CD14-positive monocyte (primary cell): ENCODE data around the gene CDK3. TPM values are rescaled to one million over a fixed set of nuclear protein-coding genes. Genes with fewer than 3 reads are reported as not detected.

Experiments used
- DNase-seq, 3 donors: peaks; one replicate each; pipeline ENCODE4 v3.0.0-alpha.2; 2011 to 2022
- H2AFZ ChIP-seq: 2 replicates; pipeline ENCODE4 v1.6.0; 2012; ENCODE audit warnings: mild to moderate bottlenecking, low read depth, low read length, inconsistent platforms; ENCODE audit not compliant: insufficient read depth, poor library complexity, severe bottlenecking
- H3K27ac ChIP-seq, 2 donors: 1 replicate in 1 of 2; 2 replicates in 1 of 2; pipeline ENCODE4 v1.5.1; 2012 to 2013; ENCODE audit warnings: low read length in 2 of 2, control low read depth in 1 of 2, inconsistent platforms in 1 of 2, low read depth in 1 of 2, mild to moderate bottlenecking in 1 of 2
- H3K27me3 ChIP-seq, 2 donors: one replicate each; pipeline versions ENCODE4 v1.6.0 to v1.6.1; 2011 to 2013; ENCODE audit warnings: low read length in 2 of 2; ENCODE audit not compliant: control insufficient read depth in 2 of 2, insufficient read depth in 2 of 2
- H3K36me3 ChIP-seq, 2 donors: replicated peaks in 1 of 2; 1 replicate in 1 of 2; 2 replicates in 1 of 2; pipeline versions ENCODE4 v1.5.1 to v1.6.1; 2012 to 2013; ENCODE audit warnings: low read length in 2 of 2, control low read depth in 1 of 2, inconsistent platforms in 1 of 2, mild to moderate bottlenecking in 1 of 2; ENCODE audit not compliant: insufficient read depth in 2 of 2, control insufficient read depth in 1 of 2
- H3K4me1 ChIP-seq, 2 donors: 1 replicate in 1 of 2; 2 replicates in 1 of 2; pipeline versions ENCODE4 v1.5.1 to v1.6.1; 2012 to 2013; ENCODE audit warnings: low read length in 2 of 2, control low read depth in 1 of 2, inconsistent platforms in 1 of 2, mild to moderate bottlenecking in 1 of 2, moderate library complexity in 1 of 2; ENCODE audit not compliant: insufficient read depth in 2 of 2, control insufficient read depth in 1 of 2
- H3K4me2 ChIP-seq: replicated peaks from 2 replicates; pipeline ENCODE3; 2012; ENCODE audit warnings: low read length, moderate library complexity, mild to moderate bottlenecking; ENCODE audit not compliant: poor library complexity, severe bottlenecking; ENCODE audit errors: extremely low read depth
- H3K4me3 ChIP-seq, 3 experiments: fragments of 200-600 bp in 1 of 3; sonication (generic) in 1 of 3; replicated peaks in 1 of 3; 1 replicate in 2 of 3; 2 replicates in 1 of 3; pipeline ENCODE4 v1.5.1; 2011 to 2013; ENCODE audit warnings: low read length in 3 of 3, mild to moderate bottlenecking in 3 of 3, control low read depth in 2 of 3, low read depth in 2 of 3, inconsistent platforms in 1 of 3, moderate library complexity in 1 of 3
- H3K79me2 ChIP-seq: 2 replicates; pipeline ENCODE4 v1.6.0; 2012; ENCODE audit warnings: mild to moderate bottlenecking, control low read depth, inconsistent platforms, low read length, moderate library complexity; ENCODE audit not compliant: insufficient read depth
- H3K9ac ChIP-seq: 2 replicates; pipeline ENCODE4 v1.6.0; 2017; ENCODE audit warnings: low read length, mild to moderate bottlenecking; ENCODE audit not compliant: insufficient read depth, poor library complexity, severe bottlenecking
- H3K9me3 ChIP-seq, 2 donors: replicated peaks in 1 of 2; 1 replicate in 1 of 2; 2 replicates in 1 of 2; pipeline versions ENCODE4 v1.5.1 to v1.6.1; 2012 to 2013; ENCODE audit warnings: low read length in 2 of 2, control low read depth in 1 of 2; ENCODE audit not compliant: control insufficient read depth in 1 of 2, insufficient read depth in 1 of 2
- H4K20me1 ChIP-seq: 2 replicates; pipeline ENCODE4 v1.6.0; 2012; ENCODE audit warnings: mild to moderate bottlenecking, low read length, control low read depth, moderate library complexity; ENCODE audit not compliant: insufficient read depth
- H3K27ac Mint-ChIP-seq, 7 donors: one replicate each; pipeline ENCODE4 v1.8.0; 2020; ENCODE audit warnings: mild to moderate bottlenecking in 7 of 7, mixed read lengths in 7 of 7, moderate library complexity in 6 of 7, inconsistent platforms in 2 of 7
- H3K27me3 Mint-ChIP-seq, 3 donors: one replicate each; pipeline ENCODE4 v1.8.0; 2021 to 2022; ENCODE audit warnings: low read depth in 3 of 3, mild to moderate bottlenecking in 3 of 3, mixed read lengths in 3 of 3, moderate library complexity in 3 of 3, inconsistent platforms in 1 of 3
- H3K36me3 Mint-ChIP-seq, 2 donors: one replicate each; pipeline ENCODE4 v1.8.0; 2020; ENCODE audit warnings: mixed read lengths in 2 of 2, inconsistent platforms in 1 of 2, mild to moderate bottlenecking in 1 of 2
- H3K4me1 Mint-ChIP-seq: one replicate; pipeline ENCODE4 v1.8.0; 2020; ENCODE audit warnings: mild to moderate bottlenecking, mixed read lengths
- H3K4me3 Mint-ChIP-seq, 2 donors: one replicate each; pipeline ENCODE4 v1.8.0; 2020; ENCODE audit warnings: mild to moderate bottlenecking in 2 of 2, mixed read lengths in 2 of 2, moderate library complexity in 1 of 2
- H3K9me3 Mint-ChIP-seq, 7 donors: one replicate each; pipeline ENCODE4 v1.8.0; 2020 to 2022; ENCODE audit warnings: mixed read lengths in 7 of 7, mild to moderate bottlenecking in 6 of 7, moderate library complexity in 6 of 7, inconsistent platforms in 2 of 7
- WGBS: methylation state at CpG from one replicate; pipeline ENCODE4 v1.1.5; 2013; ENCODE audit warnings: missing lambda C conversion rate; ENCODE audit not compliant: insufficient coverage; 5-methylcytosine and 5-hydroxymethylcytosine counted together
- intact Hi-C, 2 donors: fragments of 100-400 bp; cut with micrococcal nuclease; formaldehyde crosslinking; loops; one replicate each; pipeline versions ENCODE4 v1.15.0 to v1.15.1; 2023
- polyA plus RNA-seq, 3 donors: library from polyadenylated mRNA; depleted of rRNA in 1 of 3; unstranded in 2 of 3; stranded (reverse) in 1 of 3; fragments of 300-500 nt in 2 of 3; fragments of >200 nt in 1 of 3; fragmentation: Illumina TruSeq in 2 of 3; gene quantifications; 1 replicate in 2 of 3; 2 replicates in 1 of 3; pipeline ENCODE4 v1.2.3, GENCODE V29; 2012 to 2021
- TF ChIP-seq, protein P1 (sequence below): fragments of 200-600 bp; IDR thresholded peaks from one replicate; pipeline ENCODE4 v1.8.0; 2022; ENCODE audit warnings: antibody characterized with exemption, mild to moderate bottlenecking

The CDK3 gene
- polyA plus RNA-seq, 3 donors: 25.5 TPM; not detected in 2

DNA sequence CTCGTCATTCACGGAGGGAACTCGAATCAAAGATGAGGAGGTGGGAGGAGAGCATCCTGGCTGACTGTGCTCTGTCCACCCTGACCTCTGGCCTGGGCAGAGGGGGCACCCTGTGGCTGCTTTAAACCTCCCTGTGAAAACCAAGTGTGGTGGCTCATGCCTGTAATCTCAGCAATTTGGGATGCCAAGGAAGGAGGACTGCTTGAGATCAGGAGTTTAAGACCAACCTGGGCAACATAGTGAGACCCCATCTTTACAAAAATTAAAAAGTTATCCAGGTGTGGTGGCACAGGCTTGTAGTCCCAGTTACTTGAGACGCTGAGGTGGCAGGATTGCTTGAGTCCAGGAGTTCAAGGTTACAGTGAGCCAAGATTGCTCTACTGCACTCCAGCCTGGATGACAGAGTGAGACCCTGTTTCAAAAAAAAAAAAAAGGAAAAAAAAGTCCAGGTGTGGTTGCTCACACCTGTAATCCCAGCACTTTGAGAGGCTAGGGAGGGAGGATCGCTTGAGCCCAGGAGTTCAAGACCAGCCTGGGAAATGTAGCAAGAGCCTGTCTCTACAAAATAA, 5.8 kb upstream of the CDK3 start:
- intact Hi-C loops: no loop called here
- no peak overlapping the region for H3K27ac ChIP-seq
- H3K9ac ChIP-seq: no peak overlapping the region
- no peak overlapping the region for H3K4me3 ChIP-seq
- Mint-ChIP-seq H3K36me3 (peaks cover 34 to 67% of the 10 kb centered on the region in 2 donors), H3K27ac (no peak overlapping the region), H3K9me3 (no peaks in the 10 kb centered on the region), H3K4me1 (peaks cover 30% of the 10 kb centered on the region), H3K4me3 (no peak overlapping the region), H3K27me3 (peaks cover 0 to 2% (median 0%) of the 10 kb centered on the region in 3 donors)
- H3K4me1 ChIP-seq: peaks cover 29 to 32% of the 10 kb centered on the region in 2 donors
- DNase-seq: no peak
- no peaks in the 10 kb centered on the region for H3K79me2 ChIP-seq
- TF ChIP-seq, protein P1, sequence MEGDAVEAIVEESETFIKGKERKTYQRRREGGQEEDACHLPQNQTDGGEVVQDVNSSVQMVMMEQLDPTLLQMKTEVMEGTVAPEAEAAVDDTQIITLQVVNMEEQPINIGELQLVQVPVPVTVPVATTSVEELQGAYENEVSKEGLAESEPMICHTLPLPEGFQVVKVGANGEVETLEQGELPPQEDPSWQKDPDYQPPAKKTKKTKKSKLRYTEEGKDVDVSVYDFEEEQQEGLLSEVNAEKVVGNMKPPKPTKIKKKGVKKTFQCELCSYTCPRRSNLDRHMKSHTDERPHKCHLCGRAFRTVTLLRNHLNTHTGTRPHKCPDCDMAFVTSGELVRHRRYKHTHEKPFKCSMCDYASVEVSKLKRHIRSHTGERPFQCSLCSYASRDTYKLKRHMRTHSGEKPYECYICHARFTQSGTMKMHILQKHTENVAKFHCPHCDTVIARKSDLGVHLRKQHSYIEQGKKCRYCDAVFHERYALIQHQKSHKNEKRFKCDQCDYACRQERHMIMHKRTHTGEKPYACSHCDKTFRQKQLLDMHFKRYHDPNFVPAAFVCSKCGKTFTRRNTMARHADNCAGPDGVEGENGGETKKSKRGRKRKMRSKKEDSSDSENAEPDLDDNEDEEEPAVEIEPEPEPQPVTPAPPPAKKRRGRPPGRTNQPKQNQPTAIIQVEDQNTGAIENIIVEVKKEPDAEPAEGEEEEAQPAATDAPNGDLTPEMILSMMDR: no peak
- H3K27me3 ChIP-seq: no peaks in the 10 kb centered on the region
- no peaks in the 10 kb centered on the region for H4K20me1 ChIP-seq
- no peak overlapping the region for H2AFZ ChIP-seq
- H3K4me2 ChIP-seq: no peak overlapping the region
- 96% methylated on average over 3 of the region's 5 CpGs for WGBS
- no peaks in the 10 kb centered on the region for H3K9me3 ChIP-seq
- peaks cover 15 to 39% of the 10 kb centered on the region in 2 donors for H3K36me3 ChIP-seq

DNA sequence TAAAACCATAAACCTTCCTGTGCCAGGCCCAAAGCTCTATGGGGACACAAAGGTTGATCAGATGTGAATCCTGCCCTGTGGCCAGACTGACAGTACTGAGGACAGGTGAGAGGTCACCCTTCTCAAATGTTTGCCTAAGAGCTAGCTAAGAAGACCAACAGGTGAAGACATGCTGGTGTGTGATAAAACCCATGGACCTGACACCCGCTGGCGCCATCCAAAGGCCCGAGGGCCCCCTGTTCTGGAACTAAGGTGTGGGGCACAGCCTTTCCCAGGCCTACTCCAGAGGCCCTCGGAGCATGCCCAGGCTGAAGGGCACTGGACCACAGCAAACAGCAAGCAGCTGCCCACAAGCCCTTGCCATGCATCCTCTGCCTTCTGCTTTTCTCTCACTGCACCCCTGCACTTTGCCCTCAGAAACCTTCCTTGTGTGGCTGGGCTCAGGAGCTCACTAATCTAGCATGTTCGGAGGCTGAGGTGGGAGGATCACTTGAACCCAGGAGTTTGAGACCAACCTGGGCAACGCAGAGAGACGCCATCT, 5.2 kb upstream of the CDK3 start:
- Histone ChIP-seq H3K36me3 (peaks cover 17 to 42% of the 10 kb centered on the region in 2 donors), H3K27ac (no peak overlapping the region), H3K79me2 (no peaks in the 10 kb centered on the region), H3K4me3 (no peak overlapping the region), H2AFZ (no peak overlapping the region), H3K9ac (no peak overlapping the region), H3K4me2 (no peak overlapping the region), H3K27me3 (no peaks in the 10 kb centered on the region), H3K4me1 (peaks cover 29 to 32% of the 10 kb centered on the region in 2 donors), H3K9me3 (no peaks in the 10 kb centered on the region), H4K20me1 (no peaks in the 10 kb centered on the region)
- intact Hi-C loops: no loop called here
- H3K9me3 Mint-ChIP-seq: no peaks in the 10 kb centered on the region
- H3K36me3 Mint-ChIP-seq: peaks cover 34 to 66% of the 10 kb centered on the region in 2 donors
- no peak overlapping the region for H3K4me3 Mint-ChIP-seq
- H3K4me1 Mint-ChIP-seq: peaks cover 30% of the 10 kb centered on the region
- 100% methylated on average over 5 of the region's 7 CpGs for WGBS
- DNase-seq: no peak
- H3K27me3 Mint-ChIP-seq: peaks cover 0 to 2% (median 0%) of the 10 kb centered on the region in 3 donors
- TF ChIP-seq, protein P1: no peak
- peak overlapping the region in 1 of 7 donors; percentile 30 for H3K27ac Mint-ChIP-seq
